ENCODE measurements around the gene RPS15A.

RPS15A gene

GRCh38 chr16:18789850-18790706 lies at the start of gene RPS15A:
Gene RPS15A, minus strand, starts transcription at chr16:18790334. Its CDS starts 1,221 bp downstream, at chr16:18789113.
- peak; percentile 97 for DNase-seq

GRCh38 chr16:18839555-18839954 lies 49.4 kb upstream of the RPS15A start:
- DNase-seq: no peak

DNA sequence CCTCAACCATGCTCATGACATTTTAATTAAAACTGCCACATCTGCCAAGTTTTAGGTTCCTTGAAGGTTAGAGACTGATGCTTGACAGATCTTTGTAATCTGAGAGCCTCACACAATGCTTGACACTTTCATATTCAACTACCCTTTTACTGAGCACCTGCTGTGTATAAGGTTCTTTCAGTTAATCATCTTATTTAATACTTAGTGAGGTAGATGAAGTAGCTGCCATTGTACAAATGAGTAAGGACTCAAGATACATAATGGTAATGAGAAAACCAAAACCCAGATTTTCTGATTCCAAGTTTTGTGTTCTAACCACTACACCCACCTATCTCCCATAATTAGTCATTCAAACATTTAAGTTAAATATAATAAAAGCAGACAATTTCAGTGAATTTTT lies 46.6 kb upstream of the RPS15A start:
- no peak for DNase-seq

DNA sequence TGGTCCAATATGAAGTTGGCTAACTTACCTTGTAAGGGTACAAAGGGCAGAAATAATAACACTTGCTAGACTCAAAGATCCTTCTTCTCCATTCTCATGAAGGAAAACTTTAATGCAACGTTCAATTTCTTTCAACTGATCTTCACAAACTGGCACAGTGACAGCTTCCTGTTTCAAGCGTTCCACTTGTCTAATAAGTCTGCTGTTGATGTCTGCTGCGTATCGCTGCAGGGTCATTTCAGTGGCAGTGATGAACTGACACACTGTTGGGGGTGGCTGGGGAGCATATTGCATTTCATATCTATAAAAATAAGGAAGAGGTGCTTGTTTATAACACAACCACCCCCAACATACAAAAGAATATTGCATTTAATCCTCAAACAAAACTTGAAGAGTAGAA lies 44.7 kb upstream of the RPS15A start:
- no peak for DNase-seq

DNA sequence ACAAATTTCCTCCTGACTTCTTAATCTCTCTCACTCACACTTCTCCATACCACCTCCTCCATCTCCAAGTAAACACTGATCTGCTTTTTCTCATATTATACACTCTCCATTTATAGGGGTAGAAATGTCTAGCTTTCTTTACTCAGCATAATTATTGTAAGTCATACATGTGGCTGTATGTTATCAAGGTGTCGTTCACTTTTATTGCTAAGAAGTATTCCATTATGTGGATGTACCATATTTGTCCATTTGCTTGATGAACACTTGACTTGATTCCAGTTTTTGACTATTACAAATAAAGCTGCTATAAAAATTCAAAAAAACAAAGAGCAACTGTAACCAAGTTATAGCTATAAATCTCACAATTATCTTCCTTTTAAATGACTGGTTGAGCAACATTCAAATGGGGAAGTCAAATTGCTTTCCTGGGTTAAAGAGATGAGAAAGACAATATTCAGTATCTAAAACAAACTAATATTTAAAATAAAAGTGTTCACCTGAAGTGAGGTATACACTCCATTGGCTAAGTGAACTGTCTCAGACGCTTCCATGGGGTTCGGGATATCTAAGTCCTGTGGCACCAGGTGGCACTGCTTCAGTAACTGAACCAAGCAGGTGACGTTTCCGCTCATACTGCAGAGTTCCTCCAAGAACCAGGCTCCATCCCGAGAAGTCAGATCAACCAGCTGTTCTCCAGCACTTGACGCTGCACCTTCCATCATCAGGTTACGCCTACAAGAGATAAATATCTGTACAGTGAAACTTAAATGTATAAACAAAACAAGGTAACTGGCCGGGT lies 43.8 kb upstream of the RPS15A start:
- no peak for DNase-seq

- DNase-seq: no peak
Observed at GRCh38 chr16:18832613-18833012, 42.5 kb upstream of the RPS15A start.

- DNase-seq: no peak
Observed at GRCh38 chr16:18832006-18832405, 41.9 kb upstream of the RPS15A start.

DNA sequence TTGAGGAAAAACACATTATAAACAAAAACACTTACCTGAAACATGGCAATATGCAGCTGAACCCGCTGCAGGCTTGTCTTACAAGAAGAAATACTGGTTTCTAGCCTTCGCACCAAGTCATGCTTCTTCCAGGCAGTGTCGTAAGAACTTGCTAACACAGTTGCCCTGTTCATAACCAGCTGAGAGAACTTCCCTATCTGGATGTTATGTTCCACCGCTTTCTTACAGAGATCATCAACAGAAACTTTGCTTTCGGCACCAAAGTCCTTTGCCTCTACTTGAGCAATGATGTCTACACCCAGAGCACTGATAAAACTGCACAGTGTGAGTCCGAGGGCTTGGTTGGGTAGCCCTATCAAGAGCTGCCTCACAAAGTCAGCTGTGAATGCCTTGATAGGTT lies 39.1 kb upstream of the RPS15A start:
- no peak for DNase-seq

DNA sequence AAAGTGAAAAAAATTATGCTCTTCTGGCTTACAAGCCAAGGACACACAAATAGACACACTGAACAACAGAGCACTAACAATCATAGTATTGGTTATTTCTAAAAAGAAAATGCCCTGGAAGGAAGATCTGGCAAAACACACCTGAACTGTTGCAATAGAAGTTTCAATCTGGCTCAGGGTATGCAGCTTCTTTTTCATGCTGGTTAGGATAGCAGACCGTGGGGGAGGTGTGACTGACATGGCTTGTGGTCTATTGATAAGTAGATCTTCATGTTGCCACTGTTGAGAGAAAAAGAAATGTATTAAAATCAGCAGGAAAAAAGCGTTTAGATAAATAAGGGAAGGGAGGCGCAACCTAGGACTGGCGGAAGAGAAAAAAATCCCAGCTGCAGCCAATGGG lies 37.8 kb upstream of the RPS15A start:
- DNase-seq: no peak

- no peak for DNase-seq
Observed at GRCh38 chr16:18816286-18816685, 26.2 kb upstream of the RPS15A start.

GRCh38 chr16:18811925-18812324 lies 21.8 kb upstream of the RPS15A start:
- DNase-seq: no peak

GRCh38 chr16:18809165-18809564 lies 19.0 kb upstream of the RPS15A start:
- no peak for DNase-seq

GRCh38 chr16:18805257-18805773 lies 15.2 kb upstream of the RPS15A start:
- DNase-seq: no peak

GRCh38 chr16:18804540-18804939 lies 14.4 kb upstream of the RPS15A start:
- DNase-seq: no peak

- no peak for DNase-seq
Observed at GRCh38 chr16:18803569-18804462, 13.7 kb upstream of the RPS15A start.

GRCh38 chr16:18802767-18803343 lies 12.7 kb upstream of the RPS15A start:
- DNase-seq: no peak

DNA sequence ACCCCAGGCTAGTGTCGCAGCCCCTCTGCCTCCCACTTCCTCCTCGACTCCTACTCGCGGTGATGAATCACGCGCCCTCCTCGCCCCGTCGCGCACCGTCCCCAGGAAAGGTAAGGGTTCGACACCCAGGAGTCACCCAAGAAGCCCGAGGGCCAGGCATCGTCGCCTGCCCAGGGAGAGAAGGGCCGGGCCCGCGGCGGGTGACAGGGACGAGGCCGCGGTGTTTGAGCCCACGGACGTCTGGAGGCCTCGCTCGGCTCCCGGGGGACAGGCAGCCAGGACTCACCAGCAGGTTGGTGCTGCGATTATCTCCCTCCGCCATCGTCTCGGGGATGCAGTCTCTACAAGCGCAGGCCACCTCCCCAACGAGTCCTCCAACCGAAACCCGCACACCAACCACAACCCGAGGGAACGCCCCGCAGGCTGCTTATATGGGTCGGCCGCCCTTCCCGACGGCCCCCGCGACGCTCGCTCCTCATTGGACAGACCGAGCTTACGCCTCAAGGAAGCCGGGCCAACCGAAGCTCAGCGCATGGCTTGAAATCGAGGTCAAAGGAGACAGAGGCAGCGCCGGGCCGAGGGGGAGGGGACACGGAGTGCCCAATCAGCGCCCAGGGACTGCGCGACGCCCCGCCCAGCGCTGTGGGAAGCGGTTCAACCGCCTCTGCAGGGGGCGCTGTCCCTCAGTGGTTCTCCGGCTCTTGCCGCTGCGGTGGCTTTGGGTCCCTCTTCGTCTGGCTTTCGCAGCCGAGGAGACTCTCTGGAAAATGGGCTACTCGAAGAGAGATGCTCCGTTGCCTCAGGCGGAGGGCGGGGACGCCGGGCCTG lies 11.2 kb upstream of the RPS15A start, which contains the start of gene ARL6IP1:
Gene ARL6IP1 (minus strand): TSS at position 405 of the 828 bp plus-strand sequence. CDS start 83 bp downstream, at position 322.
- peak; percentile 99 for DNase-seq

- DNase-seq: peak; percentile 45
Observed at GRCh38 chr16:18800775-18801144, 10.6 kb upstream of the RPS15A start.

GRCh38 chr16:18800293-18800692 lies 10.2 kb upstream of the RPS15A start:
- no peak for DNase-seq

- DNase-seq: no peak
Observed at GRCh38 chr16:18799500-18799899, 9.4 kb upstream of the RPS15A start.

GRCh38 chr16:18797746-18798145 lies 7.6 kb upstream of the RPS15A start:
- DNase-seq: no peak

Data from femur (tissue), 1 donor.